ENCODE measurements around the gene PARP3. TPM values are rescaled to one million over a fixed set of nuclear protein-coding genes. Genes with fewer than 3 reads are reported as not detected.

PARP3 gene
- total and polyA plus RNA-seq, 10 of the 15 experiments (the other 5 are each of a cell fraction or from before 2014, with no cell fraction given) = 2.1 to 31.2 (median 19.5) TPM

DNA sequence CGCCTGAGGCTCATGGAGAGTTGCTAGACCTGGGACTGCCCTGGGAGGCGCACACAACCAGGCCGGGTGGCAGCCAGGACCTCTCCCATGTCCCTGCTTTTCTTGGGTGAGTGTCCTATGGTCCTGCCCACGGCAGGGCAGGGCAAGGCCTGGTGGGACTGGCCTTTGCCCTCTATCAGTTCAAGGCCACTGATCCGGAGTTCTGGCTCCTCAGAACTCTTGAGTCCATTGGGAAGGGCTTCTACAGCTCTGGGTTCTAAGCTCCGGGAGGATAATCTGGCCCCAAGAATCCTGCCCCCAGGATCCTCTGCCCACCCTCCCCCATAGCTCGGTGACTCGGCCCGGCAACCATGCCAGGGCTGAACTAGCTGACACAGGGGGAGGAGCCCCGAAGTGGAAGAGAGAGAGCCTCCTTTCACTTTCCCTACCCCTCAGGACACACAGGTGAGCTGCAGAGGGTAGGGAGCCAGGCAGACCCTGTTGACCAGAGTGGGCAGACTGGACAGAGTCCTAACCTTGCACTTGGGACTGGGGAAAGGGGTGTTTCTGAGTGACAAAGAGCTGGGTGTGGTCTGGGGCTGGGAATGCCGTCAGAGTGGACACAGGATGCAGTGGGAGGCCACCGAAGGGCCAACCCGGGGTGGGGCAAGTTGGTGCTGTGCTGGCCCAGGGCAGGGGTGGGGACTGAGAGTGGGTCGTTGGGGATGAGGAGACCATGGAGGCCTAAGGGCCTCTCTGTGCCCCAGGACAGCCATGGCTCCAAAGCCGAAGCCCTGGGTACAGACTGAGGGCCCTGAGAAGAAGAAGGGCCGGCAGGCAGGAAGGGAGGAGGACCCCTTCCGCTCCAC is 664 bp downstream of the PARP3 start:
- intact Hi-C loops (cut with micrococcal nuclease; ENCODE audit: unreplicated experiment) = loop anchor here (1.0 to 2.0 kb wide), 3 partner anchors 31 to 201 kb away; partner anchors contain the start of gene ABHD14B
- ChIA-PET CTCF (interaction anchor here (0.7 to 4.8 kb wide), 21 partner anchors 9 to 261 kb away, joined by 3 to 79 read pairs (median 6); partner anchors contain the start of genes ABHD14A, ABHD14B, ACY1 and PCBP4), POLR2A (interaction anchor here (0.6 to 3.0 kb wide), 11 partner anchors 31 to 443 kb away, joined by 3 to 24 read pairs (median 5); partner anchors contain the start of genes ABHD14A, ABHD14B, ACY1 and RPL29), RAD21 (ENCODE audit: unreplicated experiment) (interaction anchor here (0.6 to 4.2 kb wide), 18 partner anchors 8 to 228 kb away, joined by 3 to 34 read pairs (median 4); partner anchors contain the start of genes ABHD14B, ACY1, DUSP7 and POC1A), SMC1A (ENCODE audit: uncharacterized antibody, unreplicated experiment) (interaction anchor here (1.0 to 2.6 kb wide), 11 partner anchors 26 to 396 kb away, joined by 4 to 33 read pairs (median 5); partner anchors contain the start of genes ABHD14A, ABHD14B, ACY1 and RPL29)
- H3K9me3 ChIP-seq (replicated peaks; ENCODE audit: control insufficient read depth, insufficient read depth, low read length) = no peaks in the 10 kb centered on the region
- no peaks in the 10 kb centered on the region for H4K20me1 ChIP-seq (ENCODE audit: control insufficient read depth, insufficient read depth)
- TSS peak; percentile 76 for BruUV-seq (replicated peaks)
- in situ Hi-C loops (cut with MboI) = no loop called here
- peak; percentile 75 for TF ChIP-seq POLR2A (IDR thresholded peaks at IDR 0.05; ENCODE audit: low read depth, low read length)
- TF ChIP-seq CHD2 (IDR thresholded peaks at IDR 0.05; ENCODE audit: borderline replicate concordance, low read depth, low read length) = peak; percentile 32; the same call in 1 of the 2 replicates
- TF ChIP-seq NBN (IDR thresholded peaks at IDR 0.05) = 0 out of 2 replicates have a peak, but pooled peaks have one; percentile 19
- TF ChIP-seq POLR2AphosphoS2 (IDR thresholded peaks at IDR 0.05; ENCODE audit: low read depth, low read length) = no peak
- peak; percentile 66; the same call in 1 of the 2 replicates for TF ChIP-seq YY1 (IDR thresholded peaks at IDR 0.05; ENCODE audit: low read depth, low read length)
- TF ChIP-seq HDGF (IDR thresholded peaks at IDR 0.05) = peak; percentile 86
- TF ChIP-seq BRCA1 (IDR thresholded peaks at IDR 0.05; ENCODE audit: low read depth, low read length) = no peak
- H3K27ac ChIP-seq (ENCODE audit: control insufficient read depth, insufficient read depth) = peak overlapping the region; percentile 98
- FAIRE-seq (no peak), DNase-seq (ENCODE audit: low read depth, low spot score) (peak; percentile 23), ATAC-seq (peak; percentile 79)
- H3K79me2 ChIP-seq (ENCODE audit: control insufficient read depth, insufficient read depth, low read length) = peaks cover 32% of the 10 kb centered on the region
- H3K4me3 ChIP-seq = peak overlapping the region; percentile 79
- peak overlapping the region; percentile 89 for H2AFZ ChIP-seq (ENCODE audit: control insufficient read depth, low read depth, low read length)
- H3K9ac ChIP-seq (ENCODE audit: control insufficient read depth, insufficient read depth, low read length) = peak overlapping the region; percentile 100
- 18% methylated on average over 16 of the region's 17 CpGs for WGBS (ENCODE audit: insufficient coverage, insufficient replicate concordance, low lambda C conversion rate, missing lambda C conversion rate)
- H3K4me1 ChIP-seq (ENCODE audit: control insufficient read depth, insufficient read depth, low read length) = peaks cover 11% of the 10 kb centered on the region
- peak overlapping the region; percentile 100 for H3K4me2 ChIP-seq (ENCODE audit: control insufficient read depth, insufficient read depth)
- peaks cover 3 to 6% of the 10 kb centered on the region in 2 experiments; a peak in 2 of 4 replicates for H3K36me3 ChIP-seq (ENCODE audit: control insufficient read depth in 2 of 2, insufficient read depth in 2 of 2, low read length in 1 of 2)
- H3K27me3 ChIP-seq (replicated peaks in 1 of 2; ENCODE audit: control insufficient read depth in 2 of 2, insufficient read depth in 2 of 2, low read length in 1 of 2) = no peaks in the 10 kb centered on the region

Data from GM12878 (cell line).